NB4 (cell line): ENCODE data around the gene TRAIP.
"Not testable (repeated sequence)": the region's sequence is repeated elsewhere in the genome, so short reads cannot be mapped to it uniquely, and the experiment has no call there.

Source experiments
- DNase-seq: peaks from one replicate; pipeline ENCODE4 v3.0.0; 2010; ENCODE audit warnings: low read depth
- H3K4me3 ChIP-seq: one replicate; pipeline ENCODE4 v1.5.1; 2011; ENCODE audit warnings: mild to moderate bottlenecking, low read depth, low read length, moderate library complexity
- CTCF ChIP-seq: IDR thresholded peaks from one replicate; pipeline ENCODE4 v1.5.1; 2012; ENCODE audit warnings: low read depth, low read length
- MYC ChIP-seq: IDR thresholded peaks from 2 replicates; pipeline ENCODE4 v1.6.1; 2011; ENCODE audit warnings: low read depth, low read length
- POLR2A ChIP-seq: IDR thresholded peaks from 2 replicates; pipeline ENCODE4 v1.6.1; 2011; ENCODE audit warnings: mild to moderate bottlenecking; ENCODE audit not compliant: insufficient read length; ENCODE audit errors: extremely low read depth
- TF ChIP-seq, protein P1 (sequence below): IDR thresholded peaks from 2 replicates; pipeline ENCODE4 v1.6.1; 2011; ENCODE audit warnings: low read depth, low read length

The TRAIP gene, protein sequence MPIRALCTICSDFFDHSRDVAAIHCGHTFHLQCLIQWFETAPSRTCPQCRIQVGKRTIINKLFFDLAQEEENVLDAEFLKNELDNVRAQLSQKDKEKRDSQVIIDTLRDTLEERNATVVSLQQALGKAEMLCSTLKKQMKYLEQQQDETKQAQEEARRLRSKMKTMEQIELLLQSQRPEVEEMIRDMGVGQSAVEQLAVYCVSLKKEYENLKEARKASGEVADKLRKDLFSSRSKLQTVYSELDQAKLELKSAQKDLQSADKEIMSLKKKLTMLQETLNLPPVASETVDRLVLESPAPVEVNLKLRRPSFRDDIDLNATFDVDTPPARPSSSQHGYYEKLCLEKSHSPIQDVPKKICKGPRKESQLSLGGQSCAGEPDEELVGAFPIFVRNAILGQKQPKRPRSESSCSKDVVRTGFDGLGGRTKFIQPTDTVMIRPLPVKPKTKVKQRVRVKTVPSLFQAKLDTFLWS

DNA sequence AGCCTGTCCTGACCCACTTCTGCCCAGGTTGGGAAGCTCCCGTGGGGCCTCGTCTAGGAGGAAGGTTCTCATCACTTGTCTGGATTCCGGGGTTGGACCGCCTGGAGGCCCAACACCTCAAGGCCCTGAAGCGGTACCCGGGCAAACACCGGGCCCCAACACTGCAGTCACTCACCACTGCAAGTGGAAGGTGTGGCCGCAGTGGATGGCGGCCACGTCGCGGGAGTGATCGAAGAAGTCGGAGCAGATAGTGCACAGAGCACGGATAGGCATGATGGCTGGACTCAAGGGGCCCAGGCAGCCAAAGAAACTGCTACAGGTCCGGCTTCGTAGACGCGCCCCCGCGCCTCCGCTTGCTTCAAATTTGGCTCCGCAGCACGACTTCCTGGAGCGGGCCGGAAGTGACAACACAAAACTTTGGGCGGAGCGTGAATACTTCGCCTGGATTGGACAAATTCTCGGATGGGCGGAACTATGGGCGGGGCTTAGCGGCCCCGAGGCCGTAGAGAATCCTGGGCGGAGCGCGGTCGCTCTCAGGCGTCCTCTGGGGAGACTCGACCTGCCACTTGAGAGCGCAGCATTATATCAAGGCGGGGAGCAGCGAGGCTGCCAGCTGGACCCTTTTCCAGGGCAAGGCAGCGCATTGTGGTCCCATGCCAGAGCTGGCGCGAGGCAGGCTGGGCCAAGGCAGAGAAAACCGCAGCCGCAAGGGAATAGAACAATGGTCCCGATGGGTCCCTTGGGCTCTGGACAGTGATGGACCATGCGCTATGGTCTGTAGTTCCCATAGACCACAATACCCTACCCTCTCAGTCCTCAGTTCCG lies at the start of gene TRAIP:
TRAIP (minus strand) TSS at position 384 of the 825 bp plus-strand sequence; CDS start at position 273, 111 bp downstream.
- DNase-seq = peak; percentile 95
- H3K4me3 ChIP-seq = peak within 1 kb of the TSS; percentile 77
- TF ChIP-seq CTCF = no peak
- TF ChIP-seq, protein P1, sequence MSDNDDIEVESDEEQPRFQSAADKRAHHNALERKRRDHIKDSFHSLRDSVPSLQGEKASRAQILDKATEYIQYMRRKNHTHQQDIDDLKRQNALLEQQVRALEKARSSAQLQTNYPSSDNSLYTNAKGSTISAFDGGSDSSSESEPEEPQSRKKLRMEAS = peak; percentile 43; the same call in 1 of the 2 replicates
- peak; percentile 66 for TF ChIP-seq POLR2A
- TF ChIP-seq MYC = peak; percentile 20; the same call in 1 of the 2 replicates

GRCh38 chr3:49904448-49904847 lies 48.1 kb upstream of the TRAIP start:
- H3K4me3 ChIP-seq, DNase-seq: not testable (repeated sequence)

DNA sequence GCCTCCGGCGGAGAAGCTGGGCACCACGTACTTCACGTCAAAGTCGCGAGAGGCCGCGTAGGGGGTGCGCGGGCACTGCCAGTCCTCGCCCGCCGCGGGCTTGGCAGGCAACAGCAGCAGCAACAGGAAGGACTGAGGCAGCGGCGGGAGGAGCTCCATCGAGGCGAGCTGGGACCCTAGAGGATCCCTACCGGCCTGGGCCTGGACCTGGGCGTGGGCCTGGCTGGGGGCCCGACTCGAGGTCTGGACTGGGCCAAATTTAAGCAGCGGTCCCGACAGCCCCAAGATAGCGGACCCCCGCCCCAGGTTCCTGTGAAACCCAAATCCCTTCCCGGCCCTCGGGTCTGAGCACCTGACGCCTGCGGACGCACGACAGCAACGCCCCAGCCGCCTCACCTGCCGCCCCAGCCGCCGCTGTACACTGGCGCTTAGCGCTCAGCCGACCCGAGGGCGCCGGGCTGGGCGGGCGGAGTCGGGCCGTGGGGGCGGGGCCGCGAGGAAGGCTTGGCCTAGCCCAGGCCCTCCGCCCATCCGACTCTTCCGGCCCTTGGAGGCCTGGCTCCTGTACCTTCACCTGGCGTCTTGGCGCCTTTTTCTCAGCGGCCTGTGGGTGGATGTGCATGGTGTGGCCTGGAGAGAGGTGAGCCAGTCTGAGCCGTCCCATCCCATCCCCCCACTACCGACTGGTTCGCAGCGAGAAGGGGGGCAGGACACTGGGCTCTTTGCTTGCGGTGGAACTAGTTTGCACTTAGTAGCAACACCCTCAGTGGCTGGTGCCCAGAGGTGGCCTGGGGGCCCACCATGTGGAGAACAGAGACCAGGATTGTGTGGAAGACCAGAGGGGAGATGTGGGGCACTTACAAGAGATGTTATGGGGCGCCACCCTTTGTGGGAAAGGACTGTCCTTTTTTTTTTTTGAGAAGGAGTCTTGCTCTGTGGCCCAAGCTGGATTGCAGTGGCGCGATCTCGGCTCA lies 47.4 kb upstream of the TRAIP start, which contains the start of gene MST1R:
MST1R (minus strand) TSS at position 423 of the 974 bp plus-strand sequence; CDS start at position 159, 264 bp downstream.
- no peak within 1 kb of the TSS for H3K4me3 ChIP-seq
- no peak for DNase-seq
- TF ChIP-seq POLR2A = no peak
- TF ChIP-seq CTCF = no peak
- no peak for TF ChIP-seq MYC
- TF ChIP-seq, protein P1 = no peak

DNA sequence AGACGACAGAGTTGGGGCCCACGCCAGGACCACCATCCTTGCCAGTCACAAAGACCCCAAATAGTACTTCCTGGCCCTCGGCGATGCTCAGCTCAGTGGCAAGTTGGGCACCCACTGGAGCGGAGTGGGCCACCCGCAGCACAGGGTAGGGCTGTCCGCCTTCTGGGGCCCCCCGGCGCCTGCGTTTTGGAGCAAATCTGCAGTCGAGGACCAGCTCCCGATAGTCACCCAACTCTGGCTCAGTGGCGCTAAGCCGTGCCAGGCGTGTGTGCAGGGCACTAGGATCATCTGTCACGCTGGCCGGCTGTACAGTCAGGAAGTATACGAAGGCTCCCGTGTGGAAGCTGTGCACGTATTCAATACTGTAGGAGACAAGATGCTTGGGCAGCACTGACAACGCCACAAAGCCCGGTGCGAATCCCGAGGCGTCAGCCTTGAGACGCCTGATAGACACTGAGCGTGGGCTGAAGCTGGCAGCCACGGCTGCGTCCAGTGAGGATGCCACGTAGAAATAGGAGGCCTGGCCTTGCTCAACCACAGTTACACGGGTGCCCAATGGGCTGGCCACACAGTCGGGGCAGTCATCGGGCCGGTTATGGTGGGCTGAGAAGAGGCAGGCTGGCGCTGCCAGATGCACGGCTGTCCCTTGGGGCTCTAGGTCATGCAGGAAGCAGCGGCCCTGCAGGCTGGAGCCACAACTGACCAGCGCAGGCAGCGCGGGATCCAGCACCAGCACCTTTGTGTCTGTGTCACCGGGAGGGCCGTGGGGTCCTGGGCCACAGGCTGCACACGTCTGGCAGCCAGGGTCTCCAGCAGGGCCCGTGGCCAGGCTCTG lies 46.4 kb upstream of the TRAIP start:
- TF ChIP-seq POLR2A (no peak), MYC (no peak), CTCF (no peak)
- TF ChIP-seq, protein P1 = no peak
- H3K4me3 ChIP-seq = no peak overlapping the region
- DNase-seq = no peak

DNA sequence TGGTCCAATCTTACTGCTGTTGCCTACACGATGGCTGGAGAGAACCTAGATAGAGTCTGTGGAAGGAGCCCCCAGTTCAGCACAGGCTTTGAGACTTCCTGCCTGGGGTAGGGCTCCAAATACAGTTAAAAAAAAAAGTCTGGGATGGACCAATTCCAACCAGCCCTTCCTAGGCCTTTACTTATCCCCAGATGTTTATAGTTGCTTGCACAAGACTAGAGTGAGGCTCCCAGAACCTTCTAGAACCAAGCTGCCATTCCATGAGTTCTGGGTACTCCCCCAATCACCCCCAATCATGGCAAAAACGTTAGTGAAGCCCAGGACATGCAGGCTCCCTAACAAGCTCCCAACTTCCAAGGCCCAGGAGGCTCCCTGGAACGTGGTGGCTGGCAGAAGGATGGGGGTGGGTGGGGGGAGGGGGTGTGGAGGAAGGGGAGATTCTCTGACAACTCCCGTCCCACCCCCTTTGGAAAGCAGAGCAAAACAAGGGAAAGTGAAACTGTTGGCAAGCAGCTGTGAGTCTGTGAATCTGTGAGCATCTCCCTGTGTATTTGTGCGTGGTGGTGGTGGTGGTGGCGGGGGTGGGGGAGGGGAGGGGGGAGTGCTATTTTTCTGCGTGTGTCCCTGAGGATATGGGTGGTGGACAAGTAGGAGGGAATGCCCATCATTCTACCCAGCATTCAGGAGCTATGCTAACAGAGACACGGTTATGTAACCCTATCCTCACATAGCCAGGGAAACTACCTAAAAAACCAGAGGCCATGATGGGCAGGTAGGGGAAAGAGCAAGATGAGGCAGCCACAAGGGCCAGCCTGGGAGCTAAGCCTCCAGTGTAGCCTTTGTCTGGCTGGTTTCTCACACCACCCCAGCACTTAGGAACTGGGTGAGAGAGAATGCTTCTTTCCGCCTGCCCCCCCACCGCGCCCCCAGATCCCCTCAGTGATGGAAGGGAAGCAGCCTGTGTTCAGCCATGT lies 45.3 kb upstream of the TRAIP start:
- no peak for TF ChIP-seq CTCF
- no peak for TF ChIP-seq MYC
- TF ChIP-seq, protein P1 = no peak
- no peak for TF ChIP-seq POLR2A
- no peak for DNase-seq
- no peak overlapping the region for H3K4me3 ChIP-seq
